Measurements from ENCODE around the gene MEIS1.
"Not testable (repeated sequence)": the region's sequence is repeated elsewhere in the genome, so short reads cannot be mapped to it uniquely, and the experiment has no call there.

Gene MEIS1

GRCh38 chr2:66481100-66481549 is 46.2 kb downstream of the MEIS1 start:
- H3K27me3 ChIP-seq = no peaks in the 10 kb centered on the region
- H3K27ac ChIP-seq = no peak overlapping the region
- H3K4me3 ChIP-seq (ENCODE audit: low read depth in 1 of 2, low read length in 1 of 2) = no peak overlapping the region
- no peaks in the 10 kb centered on the region for H3K9me3 ChIP-seq
- no peak for TF ChIP-seq CTCF (IDR thresholded peaks at IDR 0.05)
- no peaks in the 10 kb centered on the region for H3K36me3 ChIP-seq
- H3K4me1 ChIP-seq (ENCODE audit: control insufficient read depth in 1 of 2, insufficient read depth in 1 of 2, low read depth in 1 of 2, low read length in 1 of 2) = no peaks in the 10 kb centered on the region

GRCh38 chr2:66485252-66485651 is 50.3 kb downstream of the MEIS1 start:
- H3K4me1 ChIP-seq (ENCODE audit: control insufficient read depth in 1 of 2, insufficient read depth in 1 of 2, low read depth in 1 of 2, low read length in 1 of 2); H3K36me3 ChIP-seq; H3K27me3 ChIP-seq; H3K27ac ChIP-seq; H3K4me3 ChIP-seq (ENCODE audit: low read depth in 1 of 2, low read length in 1 of 2); H3K9me3 ChIP-seq: not testable (repeated sequence)

- H3K4me3 ChIP-seq (ENCODE audit: low read depth in 1 of 2, low read length in 1 of 2) = no peak overlapping the region
- H3K9me3 ChIP-seq = no peaks in the 10 kb centered on the region
- H3K27me3 ChIP-seq = no peaks in the 10 kb centered on the region
- no peaks in the 10 kb centered on the region for H3K36me3 ChIP-seq
- no peak overlapping the region for H3K27ac ChIP-seq
- no peaks in the 10 kb centered on the region for H3K4me1 ChIP-seq (ENCODE audit: control insufficient read depth in 1 of 2, insufficient read depth in 1 of 2, low read depth in 1 of 2, low read length in 1 of 2)
- no peak for TF ChIP-seq CTCF (IDR thresholded peaks at IDR 0.05)
These were observed 54.0 kb downstream of the MEIS1 start for GRCh38 chr2:66488946-66489345.

GRCh38 chr2:66489436-66489835 is 54.5 kb downstream of the MEIS1 start:
- Histone ChIP-seq H3K4me1 (ENCODE audit: control insufficient read depth in 1 of 2, insufficient read depth in 1 of 2, low read depth in 1 of 2, low read length in 1 of 2) (peaks cover 0 to 2% of the 10 kb centered on the region in 2 experiments), H3K4me3 (ENCODE audit: low read depth in 1 of 2, low read length in 1 of 2) (no peak overlapping the region), H3K9me3 (no peaks in the 10 kb centered on the region), H3K36me3 (no peaks in the 10 kb centered on the region), H3K27ac (no peak overlapping the region), H3K27me3 (no peaks in the 10 kb centered on the region)
- TF ChIP-seq CTCF (IDR thresholded peaks at IDR 0.05) = no peak

GRCh38 chr2:66490588-66491001 is 55.7 kb downstream of the MEIS1 start:
- Histone ChIP-seq H3K36me3 (no peaks in the 10 kb centered on the region), H3K4me1 (ENCODE audit: control insufficient read depth in 1 of 2, insufficient read depth in 1 of 2, low read depth in 1 of 2, low read length in 1 of 2) (peaks cover 0 to 5% of the 10 kb centered on the region in 2 experiments), H3K9me3 (no peaks in the 10 kb centered on the region), H3K4me3 (ENCODE audit: low read depth in 1 of 2, low read length in 1 of 2) (no peak overlapping the region), H3K27ac (no peak overlapping the region), H3K27me3 (no peaks in the 10 kb centered on the region)
- no peak for TF ChIP-seq CTCF (IDR thresholded peaks at IDR 0.05)

GRCh38 chr2:66494708-66495107 is 59.8 kb downstream of the MEIS1 start:
- no peak overlapping the region for H3K4me3 ChIP-seq (ENCODE audit: low read depth in 1 of 2, low read length in 1 of 2)
- no peak overlapping the region for H3K27ac ChIP-seq
- TF ChIP-seq CTCF (IDR thresholded peaks at IDR 0.05) = no peak

More at GRCh38 chr2:66494708-66495107, 59.8 kb downstream of the MEIS1 start:
- H3K4me1 ChIP-seq (ENCODE audit: control insufficient read depth in 1 of 2, insufficient read depth in 1 of 2, low read depth in 1 of 2, low read length in 1 of 2) = peaks cover 0 to 5% of the 10 kb centered on the region in 2 experiments
- no peaks in the 10 kb centered on the region for H3K27me3 ChIP-seq
- H3K36me3 ChIP-seq = no peaks in the 10 kb centered on the region
- no peaks in the 10 kb centered on the region for H3K9me3 ChIP-seq
